Liver (tissue), 9 donors: ENCODE results near the gene CSMD2. TPM values are rescaled to one million over a fixed set of nuclear protein-coding genes. Genes with fewer than 3 reads are reported as not detected.

Experiments
- DNase-seq: peaks from one replicate; pipeline ENCODE4 v3.0.0-alpha.2; 2017; ENCODE audit warnings: low spot score
- H3K27ac ChIP-seq, 2 donors: one replicate each; pipeline ENCODE4 v1.7.0; 2013; ENCODE audit warnings: inconsistent platforms in 2 of 2, low read length in 2 of 2, control low read depth in 1 of 2, low read depth in 1 of 2, mild to moderate bottlenecking in 1 of 2
- H3K27me3 ChIP-seq, 4 donors: one replicate each; pipeline versions ENCODE4 v1.6.1 to v1.7.0; 2013; ENCODE audit warnings: low read length in 3 of 4, inconsistent platforms in 1 of 4, mild to moderate bottlenecking in 1 of 4, moderate library complexity in 1 of 4; ENCODE audit not compliant: control insufficient read depth in 4 of 4, insufficient read depth in 4 of 4
- H3K36me3 ChIP-seq, 4 donors: one replicate each; pipeline versions ENCODE4 v1.6.1 to v1.7.0; 2013; ENCODE audit warnings: low read length in 3 of 4, mild to moderate bottlenecking in 3 of 4, low read depth in 1 of 4, moderate library complexity in 1 of 4; ENCODE audit not compliant: control insufficient read depth in 4 of 4, insufficient read depth in 3 of 4
- H3K4me1 ChIP-seq, 4 donors: one replicate each; pipeline versions ENCODE4 v1.6.1 to v1.7.0; 2013; ENCODE audit warnings: low read length in 3 of 4, mild to moderate bottlenecking in 3 of 4, moderate library complexity in 1 of 4; ENCODE audit not compliant: control insufficient read depth in 4 of 4, insufficient read depth in 4 of 4
- H3K4me3 ChIP-seq, 3 donors: one replicate each; pipeline versions ENCODE4 v1.6.1 to v1.7.0; 2013; ENCODE audit warnings: low read length in 3 of 3, control low read depth in 1 of 3, low read depth in 1 of 3, mild to moderate bottlenecking in 1 of 3
- H3K9ac ChIP-seq, 2 donors: one replicate each; pipeline ENCODE4 v1.7.0; 2013; ENCODE audit warnings: low read length in 2 of 2, mild to moderate bottlenecking in 2 of 2, moderate library complexity in 2 of 2, control low read depth in 1 of 2, low read depth in 1 of 2
- H3K9me3 ChIP-seq, 4 donors: one replicate each; pipeline versions ENCODE4 v1.6.1 to v1.7.0; 2013; ENCODE audit warnings: low read length in 3 of 4; ENCODE audit not compliant: control insufficient read depth in 4 of 4
- EGR1 ChIP-seq, 2 donors: IDR thresholded peaks; 2 replicates each; pipeline ENCODE4 v1.6.1; 2016 to 2018; ENCODE audit warnings: antibody characterized with exemption in 2 of 2, low read depth in 2 of 2
- FOXA1 ChIP-seq: IDR thresholded peaks from 2 replicates; pipeline ENCODE4 v1.6.1; 2016; ENCODE audit warnings: antibody characterized with exemption
- FOXA2 ChIP-seq: IDR thresholded peaks from 2 replicates; pipeline ENCODE4 v1.6.1; 2016; ENCODE audit warnings: antibody characterized with exemption
- HNF4A ChIP-seq, 2 donors: conservative IDR thresholded peaks; 2 replicates each; pipeline ENCODE4 v1.6.1; 2016; ENCODE audit warnings: antibody characterized with exemption in 2 of 2, mild to moderate bottlenecking in 2 of 2
- HNF4G ChIP-seq: IDR thresholded peaks from 2 replicates; pipeline ENCODE4 v1.6.1; 2016; ENCODE audit warnings: antibody characterized with exemption
- JUND ChIP-seq, 2 donors: IDR thresholded peaks; 2 replicates each; pipeline ENCODE4 v1.6.1; 2016; ENCODE audit warnings: antibody characterized with exemption in 2 of 2
- NR2F2 ChIP-seq: IDR thresholded peaks from 2 replicates; pipeline ENCODE4 v1.6.1; 2016; ENCODE audit warnings: antibody characterized with exemption
- RAD21 ChIP-seq, 2 donors: IDR thresholded peaks; 2 replicates each; pipeline ENCODE4 v1.6.1; 2016; ENCODE audit warnings: antibody characterized with exemption in 2 of 2, mild to moderate bottlenecking in 2 of 2
- RXRA ChIP-seq, 2 donors: IDR thresholded peaks; 2 replicates each; pipeline ENCODE4 v1.6.1; 2017 to 2018; ENCODE audit warnings: antibody characterized with exemption in 2 of 2, mild to moderate bottlenecking in 1 of 2
- SP1 ChIP-seq: IDR thresholded peaks from 2 replicates; pipeline ENCODE4 v1.6.1; 2018; ENCODE audit warnings: antibody characterized with exemption, mild to moderate bottlenecking
- TAF1 ChIP-seq: conservative IDR thresholded peaks from 2 replicates; pipeline ENCODE4 v1.6.1; 2016; ENCODE audit warnings: antibody characterized with exemption, mild to moderate bottlenecking
- YY1 ChIP-seq: IDR thresholded peaks from 2 replicates; pipeline ENCODE4 v1.6.1; 2016; ENCODE audit warnings: antibody characterized with exemption, mild to moderate bottlenecking
- WGBS: extraction: QIAGEN DNeasy Blood & Tissue Kit; methylation state at CpG from one replicate; pipeline ENCODE4 v1.1.7; 2013; 5-methylcytosine and 5-hydroxymethylcytosine counted together
- polyA plus RNA-seq, 2 donors: library from polyadenylated mRNA; stranded (reverse) in 1 of 2; unstranded in 1 of 2; fragments of 200-250 nt in 1 of 2; fragments of >200 nt in 1 of 2; fragmentation: Nextera tagmentation in 1 of 2; extraction: Ambion mirVana in 1 of 2; gene quantifications; one replicate each; pipeline versions ENCODE4 v1.2.1 to v1.2.3, GENCODE V29; 2013 to 2015
- total RNA-seq, 2 donors: library from RNA; depleted of rRNA; stranded (reverse); fragments of >200 nt; gene quantifications; one replicate each; pipeline ENCODE4 v1.2.3, GENCODE V29; 2014
- TF ChIP-seq, protein P1 (sequence below): IDR thresholded peaks from 2 replicates; pipeline ENCODE4 v1.6.1; 2016; ENCODE audit warnings: antibody characterized with exemption
- TF ChIP-seq, protein P2 (sequence below): IDR thresholded peaks from 2 replicates; pipeline ENCODE4 v1.6.1; 2016; ENCODE audit warnings: antibody characterized with exemption, mild to moderate bottlenecking
- TF ChIP-seq, protein P3 (sequence below): fragments of 150-350 bp; IDR thresholded peaks from 2 replicates; pipeline ENCODE4 v1.5.1; 2017; ENCODE audit warnings: improper control_type of control experiment, low read depth, low read length; ENCODE audit not compliant: missing input control
- TF ChIP-seq, protein P4 (sequence below): IDR thresholded peaks from 2 replicates; pipeline ENCODE4 v1.6.1; 2016; ENCODE audit warnings: antibody characterized with exemption
- donor health status: healthy.
- donor health status: healthy.
- donor health status: healthy.
- donor health status: healthy.
- donor health status: healthy.

Gene CSMD2
- total and polyA plus RNA-seq, 4 donors: 0.08 to 0.09 TPM; not detected in 2

DNA sequence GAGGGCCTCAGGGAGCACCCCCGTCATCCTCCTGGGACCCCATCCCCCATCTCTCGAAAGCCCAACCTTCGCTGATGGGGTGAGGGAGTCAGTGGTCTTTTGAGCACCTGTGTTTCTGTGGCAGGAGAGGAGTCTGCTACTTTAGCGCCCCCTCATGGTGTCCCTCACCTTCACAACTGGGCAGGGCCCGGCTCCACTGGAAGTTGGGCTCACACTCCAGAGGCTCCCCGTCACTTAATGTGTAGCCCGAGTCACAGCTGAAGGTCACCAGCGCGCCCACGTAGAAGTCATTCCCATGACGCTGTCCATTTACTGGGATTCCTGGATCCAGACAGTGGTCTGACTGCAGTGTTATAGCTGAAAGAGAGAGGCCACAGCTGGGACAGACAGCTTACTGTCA lies 440.7 kb downstream of the CSMD2 start:
- Histone ChIP-seq H3K27me3 (no peaks in the 10 kb centered on the region), H3K36me3 (no peaks in the 10 kb centered on the region), H3K9me3 (no peaks in the 10 kb centered on the region), H3K4me1 (no peaks in the 10 kb centered on the region), H3K9ac (no peak overlapping the region), H3K27ac (no peak overlapping the region), H3K4me3 (no peak overlapping the region)
- 87% methylated on average over 11 of the region's 11 CpGs for WGBS
- no peak for DNase-seq
- TF ChIP-seq NR2F2 (no peak), TAF1 (no peak), EGR1 (IDR thresholded peaks at IDR 0.05; ENCODE audit: low read depth in 2 of 2) (no peak), JUND (IDR thresholded peaks at IDR 0.05) (no peak), HNF4G (no peak), SP1 (no peak), RXRA (IDR thresholded peaks at IDR 0.05) (no peak), FOXA1 (no peak), RAD21 (IDR thresholded peaks at IDR 0.05) (no peak), HNF4A (conservative IDR thresholded peaks at IDR 0.05) (no peak), FOXA2 (no peak)
- TF ChIP-seq, protein P1, sequence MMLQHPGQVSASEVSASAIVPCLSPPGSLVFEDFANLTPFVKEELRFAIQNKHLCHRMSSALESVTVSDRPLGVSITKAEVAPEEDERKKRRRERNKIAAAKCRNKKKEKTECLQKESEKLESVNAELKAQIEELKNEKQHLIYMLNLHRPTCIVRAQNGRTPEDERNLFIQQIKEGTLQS: no peak
- TF ChIP-seq, protein P2, sequence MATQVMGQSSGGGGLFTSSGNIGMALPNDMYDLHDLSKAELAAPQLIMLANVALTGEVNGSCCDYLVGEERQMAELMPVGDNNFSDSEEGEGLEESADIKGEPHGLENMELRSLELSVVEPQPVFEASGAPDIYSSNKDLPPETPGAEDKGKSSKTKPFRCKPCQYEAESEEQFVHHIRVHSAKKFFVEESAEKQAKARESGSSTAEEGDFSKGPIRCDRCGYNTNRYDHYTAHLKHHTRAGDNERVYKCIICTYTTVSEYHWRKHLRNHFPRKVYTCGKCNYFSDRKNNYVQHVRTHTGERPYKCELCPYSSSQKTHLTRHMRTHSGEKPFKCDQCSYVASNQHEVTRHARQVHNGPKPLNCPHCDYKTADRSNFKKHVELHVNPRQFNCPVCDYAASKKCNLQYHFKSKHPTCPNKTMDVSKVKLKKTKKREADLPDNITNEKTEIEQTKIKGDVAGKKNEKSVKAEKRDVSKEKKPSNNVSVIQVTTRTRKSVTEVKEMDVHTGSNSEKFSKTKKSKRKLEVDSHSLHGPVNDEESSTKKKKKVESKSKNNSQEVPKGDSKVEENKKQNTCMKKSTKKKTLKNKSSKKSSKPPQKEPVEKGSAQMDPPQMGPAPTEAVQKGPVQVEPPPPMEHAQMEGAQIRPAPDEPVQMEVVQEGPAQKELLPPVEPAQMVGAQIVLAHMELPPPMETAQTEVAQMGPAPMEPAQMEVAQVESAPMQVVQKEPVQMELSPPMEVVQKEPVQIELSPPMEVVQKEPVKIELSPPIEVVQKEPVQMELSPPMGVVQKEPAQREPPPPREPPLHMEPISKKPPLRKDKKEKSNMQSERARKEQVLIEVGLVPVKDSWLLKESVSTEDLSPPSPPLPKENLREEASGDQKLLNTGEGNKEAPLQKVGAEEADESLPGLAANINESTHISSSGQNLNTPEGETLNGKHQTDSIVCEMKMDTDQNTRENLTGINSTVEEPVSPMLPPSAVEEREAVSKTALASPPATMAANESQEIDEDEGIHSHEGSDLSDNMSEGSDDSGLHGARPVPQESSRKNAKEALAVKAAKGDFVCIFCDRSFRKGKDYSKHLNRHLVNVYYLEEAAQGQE: no peak
- TF ChIP-seq, protein P3, sequence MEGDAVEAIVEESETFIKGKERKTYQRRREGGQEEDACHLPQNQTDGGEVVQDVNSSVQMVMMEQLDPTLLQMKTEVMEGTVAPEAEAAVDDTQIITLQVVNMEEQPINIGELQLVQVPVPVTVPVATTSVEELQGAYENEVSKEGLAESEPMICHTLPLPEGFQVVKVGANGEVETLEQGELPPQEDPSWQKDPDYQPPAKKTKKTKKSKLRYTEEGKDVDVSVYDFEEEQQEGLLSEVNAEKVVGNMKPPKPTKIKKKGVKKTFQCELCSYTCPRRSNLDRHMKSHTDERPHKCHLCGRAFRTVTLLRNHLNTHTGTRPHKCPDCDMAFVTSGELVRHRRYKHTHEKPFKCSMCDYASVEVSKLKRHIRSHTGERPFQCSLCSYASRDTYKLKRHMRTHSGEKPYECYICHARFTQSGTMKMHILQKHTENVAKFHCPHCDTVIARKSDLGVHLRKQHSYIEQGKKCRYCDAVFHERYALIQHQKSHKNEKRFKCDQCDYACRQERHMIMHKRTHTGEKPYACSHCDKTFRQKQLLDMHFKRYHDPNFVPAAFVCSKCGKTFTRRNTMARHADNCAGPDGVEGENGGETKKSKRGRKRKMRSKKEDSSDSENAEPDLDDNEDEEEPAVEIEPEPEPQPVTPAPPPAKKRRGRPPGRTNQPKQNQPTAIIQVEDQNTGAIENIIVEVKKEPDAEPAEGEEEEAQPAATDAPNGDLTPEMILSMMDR: no peak
- TF ChIP-seq, protein P4, sequence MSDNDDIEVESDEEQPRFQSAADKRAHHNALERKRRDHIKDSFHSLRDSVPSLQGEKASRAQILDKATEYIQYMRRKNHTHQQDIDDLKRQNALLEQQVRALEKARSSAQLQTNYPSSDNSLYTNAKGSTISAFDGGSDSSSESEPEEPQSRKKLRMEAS: no peak

DNA sequence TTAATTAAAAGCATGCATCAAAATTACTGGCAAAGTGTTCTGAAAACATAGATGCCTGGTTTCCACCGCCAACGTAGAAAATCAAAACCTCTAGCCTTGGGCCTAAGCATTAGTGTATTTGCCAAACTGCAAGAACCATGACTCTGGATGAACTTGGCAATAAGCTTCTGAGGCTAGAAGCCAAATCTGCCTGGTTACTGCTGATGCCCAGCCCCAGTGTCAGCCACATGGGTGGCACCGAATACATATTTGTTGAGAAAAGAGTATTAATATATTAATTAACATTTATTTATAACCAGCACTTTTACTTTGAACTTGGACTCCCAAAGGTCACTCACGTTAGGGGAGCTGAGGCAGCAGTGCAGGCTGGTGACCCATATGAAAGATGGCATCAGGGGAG lies 441.8 kb downstream of the CSMD2 start:
- WGBS: 79% methylated on average over 4 of the region's 4 CpGs
- H3K4me1 ChIP-seq: no peaks in the 10 kb centered on the region
- H3K27me3 ChIP-seq: peaks cover 0 to 2% (median 0%) of the 10 kb centered on the region in 4 donors
- no peak for DNase-seq
- H3K9ac ChIP-seq: no peak overlapping the region
- TF ChIP-seq HNF4A (conservative IDR thresholded peaks at IDR 0.05) (no peak), FOXA2 (no peak), HNF4G (no peak), YY1 (no peak), FOXA1 (no peak), EGR1 (IDR thresholded peaks at IDR 0.05; ENCODE audit: low read depth in 2 of 2) (no peak), SP1 (no peak)
- TF ChIP-seq, protein P2: no peak
- TF ChIP-seq, protein P1: no peak
- TF ChIP-seq, protein P4: no peak
- no peaks in the 10 kb centered on the region for H3K36me3 ChIP-seq
- H3K27ac ChIP-seq: no peak overlapping the region
- no peaks in the 10 kb centered on the region for H3K9me3 ChIP-seq
- no peak overlapping the region for H3K4me3 ChIP-seq
